Tibial nerve (tissue), 4 donors: ENCODE data around the gene PHF21B.

ENCODE experiments used
- EP300 ChIP-seq, 2 donors: sonication (generic); formaldehyde crosslinking; IDR thresholded peaks; one replicate each; pipeline ENCODE4 v1.6.1; 2017; ENCODE audit warnings: antibody characterized with exemption in 2 of 2, mild to moderate bottlenecking in 1 of 2
- TF ChIP-seq, protein P1 (sequence below), 5 experiments: fragments of 200-600 bp in 3 of 5; fragments of 450-650 bp in 2 of 5; sonication (generic) in 3 of 5; IDR thresholded peaks; one replicate each; pipeline ENCODE4 v1.5.1; 2016 to 2019; ENCODE audit warnings: antibody characterized with exemption in 5 of 5, mild to moderate bottlenecking in 3 of 5, moderate library complexity in 2 of 5

DNA sequence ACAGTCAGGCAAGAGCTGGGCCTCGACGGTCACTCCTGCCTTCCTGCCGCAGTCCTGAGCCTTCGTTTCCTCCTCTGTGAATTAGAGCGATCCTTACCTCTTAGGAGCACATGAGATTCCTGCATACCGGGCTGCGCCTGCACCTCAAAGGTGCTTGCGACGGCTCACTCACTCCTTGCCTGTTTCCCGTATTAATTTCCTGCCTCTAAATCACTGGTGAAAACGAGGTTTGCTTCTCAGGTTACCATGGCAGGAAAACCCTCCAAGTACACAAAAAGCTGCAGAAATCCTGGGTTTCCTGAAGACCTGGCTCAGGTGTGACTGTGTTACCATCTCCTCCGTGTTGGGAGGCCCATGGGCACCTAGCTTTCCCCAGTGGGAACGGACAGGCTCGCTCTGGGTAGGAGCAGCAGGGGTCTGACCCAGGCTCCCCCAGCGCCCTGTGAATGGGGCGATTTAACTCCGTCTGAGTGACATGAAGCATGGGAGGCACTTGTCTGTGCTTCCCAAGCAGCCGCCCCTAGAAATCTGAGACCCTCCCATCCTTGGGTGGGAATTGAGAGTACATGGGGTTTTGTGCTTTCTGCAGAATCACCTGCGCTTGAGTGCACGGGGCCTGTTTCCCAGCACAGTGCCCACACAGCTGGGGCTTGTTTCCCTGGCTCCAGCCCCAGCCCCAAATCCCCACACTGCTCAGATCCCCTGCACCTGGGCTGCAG, 64.8 kb downstream of the PHF21B start:
- no peak for TF ChIP-seq EP300 (IDR thresholded peaks at IDR 0.05)
- TF ChIP-seq, protein P1, sequence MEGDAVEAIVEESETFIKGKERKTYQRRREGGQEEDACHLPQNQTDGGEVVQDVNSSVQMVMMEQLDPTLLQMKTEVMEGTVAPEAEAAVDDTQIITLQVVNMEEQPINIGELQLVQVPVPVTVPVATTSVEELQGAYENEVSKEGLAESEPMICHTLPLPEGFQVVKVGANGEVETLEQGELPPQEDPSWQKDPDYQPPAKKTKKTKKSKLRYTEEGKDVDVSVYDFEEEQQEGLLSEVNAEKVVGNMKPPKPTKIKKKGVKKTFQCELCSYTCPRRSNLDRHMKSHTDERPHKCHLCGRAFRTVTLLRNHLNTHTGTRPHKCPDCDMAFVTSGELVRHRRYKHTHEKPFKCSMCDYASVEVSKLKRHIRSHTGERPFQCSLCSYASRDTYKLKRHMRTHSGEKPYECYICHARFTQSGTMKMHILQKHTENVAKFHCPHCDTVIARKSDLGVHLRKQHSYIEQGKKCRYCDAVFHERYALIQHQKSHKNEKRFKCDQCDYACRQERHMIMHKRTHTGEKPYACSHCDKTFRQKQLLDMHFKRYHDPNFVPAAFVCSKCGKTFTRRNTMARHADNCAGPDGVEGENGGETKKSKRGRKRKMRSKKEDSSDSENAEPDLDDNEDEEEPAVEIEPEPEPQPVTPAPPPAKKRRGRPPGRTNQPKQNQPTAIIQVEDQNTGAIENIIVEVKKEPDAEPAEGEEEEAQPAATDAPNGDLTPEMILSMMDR (IDR thresholded peaks at IDR 0.05), result no peak
